NCI-H1048 (cell line): Measurements from ENCODE around the gene STXBP5.

ENCODE experiments used
- DNase-seq: peaks from one replicate; lab custom pipeline; 2025; lab: John Stamatoyannopoulos, UW

The STXBP5 gene

GRCh38 chr6:147382945-147383554 is 178.8 kb downstream of the STXBP5 start:
- DNase-seq, result no peak

GRCh38 chr6:147384029-147384428 is 179.8 kb downstream of the STXBP5 start:
- no peak for DNase-seq

- DNase-seq, result no peak
Measured at GRCh38 chr6:147384737-147385710, 180.8 kb downstream of the STXBP5 start.

- no peak for DNase-seq
Measured at GRCh38 chr6:147389463-147389862, 185.2 kb downstream of the STXBP5 start.

- DNase-seq, result peak; percentile 11
Measured at GRCh38 chr6:147390909-147391536, 186.8 kb downstream of the STXBP5 start.

GRCh38 chr6:147392917-147393625 is 188.9 kb downstream of the STXBP5 start:
- no peak for DNase-seq

GRCh38 chr6:147395158-147395557 is 190.9 kb downstream of the STXBP5 start:
- DNase-seq, result no peak

- DNase-seq, result no peak
Measured at GRCh38 chr6:147397306-147397705, 193.1 kb downstream of the STXBP5 start.

- no peak for DNase-seq
Measured at GRCh38 chr6:147400968-147401367, 196.8 kb downstream of the STXBP5 start.

GRCh38 chr6:147401779-147402178 is 197.6 kb downstream of the STXBP5 start:
- no peak for DNase-seq

- no peak for DNase-seq
Measured at GRCh38 chr6:147406783-147407182, 202.6 kb downstream of the STXBP5 start.

- DNase-seq, result no peak
Measured at GRCh38 chr6:147407571-147407970, 203.4 kb downstream of the STXBP5 start.

GRCh38 chr6:147416622-147417021 is 212.4 kb downstream of the STXBP5 start:
- no peak for DNase-seq

GRCh38 chr6:147417954-147418353 is 213.7 kb downstream of the STXBP5 start:
- DNase-seq, result no peak

- DNase-seq, result no peak
Measured at GRCh38 chr6:147418523-147418922, 214.3 kb downstream of the STXBP5 start.

- no peak for DNase-seq
Measured at GRCh38 chr6:147421903-147422302, 217.7 kb downstream of the STXBP5 start.

GRCh38 chr6:147423111-147423510 is 218.9 kb downstream of the STXBP5 start:
- DNase-seq, result no peak

GRCh38 chr6:147429794-147430193 is 225.6 kb downstream of the STXBP5 start:
- DNase-seq, result no peak

GRCh38 chr6:147430811-147431210 is 226.6 kb downstream of the STXBP5 start:
- DNase-seq, result no peak

GRCh38 chr6:147434076-147434475 is 229.9 kb downstream of the STXBP5 start:
- no peak for DNase-seq

- no peak for DNase-seq
Measured at GRCh38 chr6:147434516-147434915, 230.3 kb downstream of the STXBP5 start.

GRCh38 chr6:147437615-147438014 is 233.4 kb downstream of the STXBP5 start:
- no peak for DNase-seq
